Mucosa of descending colon (tissue), 3 donors: ENCODE results near the gene FANCC. TPM values are rescaled to one million over a fixed set of nuclear protein-coding genes. Genes with fewer than 3 reads are reported as not detected.

Source experiments
- ATAC-seq: fragments of 200-7000 bp; cut with Tn5 transposase; one replicate; pipeline ENCODE4 v1.9.1; 2020; ENCODE audit warnings: mild to moderate bottlenecking, moderate library complexity
- DNase-seq, 3 donors: peaks; one replicate each; pipeline ENCODE4 v3.0.0-alpha.2; 2020
- H3K36me3 ChIP-seq: fragments of 200-600 bp; one replicate; pipeline ENCODE4 v1.8.0; 2021; ENCODE audit warnings: low read depth, mild to moderate bottlenecking
- H3K4me1 ChIP-seq: fragments of 200-600 bp; one replicate; pipeline ENCODE4 v1.8.0; 2021; ENCODE audit warnings: low read depth, mild to moderate bottlenecking
- H3K4me3 ChIP-seq: fragments of 200-600 bp; one replicate; pipeline ENCODE4 v1.8.0; 2021; ENCODE audit warnings: mild to moderate bottlenecking
- H3K9me3 ChIP-seq: fragments of 200-600 bp; one replicate; pipeline ENCODE4 v1.8.0; 2021; ENCODE audit warnings: mild to moderate bottlenecking
- intact Hi-C, 2 donors: fragments of 100-400 bp; cut with DNase I in 1 of 2; cut with micrococcal nuclease in 1 of 2; formaldehyde crosslinking; loops; one replicate each; pipeline versions ENCODE4 v1.11.0 to v1.11.1; 2022; cut with DNase I, micrococcal nuclease
- total RNA-seq, 3 donors: library from RNA; stranded (reverse); fragmentation: NEBNext Ultra II Directional in 2 of 3; extraction: Animal tissue kit (Norgen Biotek cat#: 25700) in 2 of 3; gene quantifications; one replicate each; pipeline versions ENCODE4 v1.2.1 to v1.2.4, GENCODE V29; 2021 to 2023
- TF ChIP-seq, protein P1 (sequence below): fragments of 200-600 bp; IDR thresholded peaks from one replicate; pipeline ENCODE4 v1.8.0; 2022; ENCODE audit warnings: antibody characterized with exemption, mild to moderate bottlenecking
- donor health status: DM: no; HTN: no; CAD: no; lungs with moderate emphysema.
- donor health status: DM: no; HTN: no; CAD: no.
- donor health status: DM: no; HTN: yes; CAD: no.

Gene FANCC
- total RNA-seq, 3 donors from 2014 or later: 10.7 to 18.0 (median 14.2) TPM

DNA sequence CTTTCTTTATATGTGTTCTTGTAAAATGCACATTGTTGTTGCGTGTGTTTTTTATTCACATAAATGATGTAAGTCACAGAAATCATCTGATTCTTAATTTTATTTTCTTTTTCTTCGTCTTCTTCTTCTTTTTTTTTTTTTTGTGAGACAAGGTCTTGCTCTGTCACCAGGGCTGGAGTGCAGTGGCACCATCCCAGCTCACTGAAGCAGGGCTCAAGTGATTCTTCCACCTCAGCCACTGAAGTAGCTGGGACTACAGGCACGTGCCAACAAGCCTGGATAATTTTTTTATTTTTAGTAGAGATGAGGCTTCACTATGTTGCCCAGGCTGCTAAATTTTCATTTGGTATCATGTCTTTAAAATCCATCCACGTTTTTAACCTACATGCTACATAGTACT, 28.5 kb upstream of the FANCC start:
- H3K4me1 ChIP-seq: peaks cover 13% of the 10 kb centered on the region
- H3K4me3 ChIP-seq: no peak overlapping the region
- H3K9me3 ChIP-seq: no peaks in the 10 kb centered on the region
- intact Hi-C loops: no loop called here
- TF ChIP-seq, protein P1, sequence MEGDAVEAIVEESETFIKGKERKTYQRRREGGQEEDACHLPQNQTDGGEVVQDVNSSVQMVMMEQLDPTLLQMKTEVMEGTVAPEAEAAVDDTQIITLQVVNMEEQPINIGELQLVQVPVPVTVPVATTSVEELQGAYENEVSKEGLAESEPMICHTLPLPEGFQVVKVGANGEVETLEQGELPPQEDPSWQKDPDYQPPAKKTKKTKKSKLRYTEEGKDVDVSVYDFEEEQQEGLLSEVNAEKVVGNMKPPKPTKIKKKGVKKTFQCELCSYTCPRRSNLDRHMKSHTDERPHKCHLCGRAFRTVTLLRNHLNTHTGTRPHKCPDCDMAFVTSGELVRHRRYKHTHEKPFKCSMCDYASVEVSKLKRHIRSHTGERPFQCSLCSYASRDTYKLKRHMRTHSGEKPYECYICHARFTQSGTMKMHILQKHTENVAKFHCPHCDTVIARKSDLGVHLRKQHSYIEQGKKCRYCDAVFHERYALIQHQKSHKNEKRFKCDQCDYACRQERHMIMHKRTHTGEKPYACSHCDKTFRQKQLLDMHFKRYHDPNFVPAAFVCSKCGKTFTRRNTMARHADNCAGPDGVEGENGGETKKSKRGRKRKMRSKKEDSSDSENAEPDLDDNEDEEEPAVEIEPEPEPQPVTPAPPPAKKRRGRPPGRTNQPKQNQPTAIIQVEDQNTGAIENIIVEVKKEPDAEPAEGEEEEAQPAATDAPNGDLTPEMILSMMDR: no peak
- ATAC-seq: no peak
- H3K36me3 ChIP-seq: no peaks in the 10 kb centered on the region
- DNase-seq: no peak

DNA sequence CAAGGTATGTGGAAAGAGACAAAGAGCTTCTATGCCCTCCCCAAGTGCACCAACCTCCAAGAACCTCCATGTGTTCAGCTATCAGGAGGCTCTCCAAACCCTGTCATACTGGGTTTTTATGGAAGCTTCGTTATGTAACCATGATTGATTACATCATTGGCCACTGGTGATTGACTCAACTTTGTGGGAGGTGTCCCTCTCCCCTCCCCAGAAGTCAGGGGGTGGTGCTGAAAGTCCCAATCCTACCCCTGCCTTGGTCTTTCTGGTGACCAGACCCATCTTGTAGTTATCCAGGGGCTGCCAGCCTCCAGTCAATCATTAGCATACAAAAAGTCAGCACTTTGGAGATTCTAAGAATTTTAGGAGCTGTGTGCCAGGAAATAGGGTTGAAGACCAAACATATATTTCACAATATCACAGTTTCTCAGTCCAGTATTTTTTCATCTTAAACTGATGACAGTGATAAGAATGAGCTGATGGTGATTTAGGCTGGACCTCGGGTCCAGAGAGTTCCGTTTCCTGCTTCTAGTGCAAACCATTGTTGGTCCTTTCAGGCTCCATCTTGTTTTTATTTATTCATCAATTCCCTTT, 27.3 kb upstream of the FANCC start:
- no peak overlapping the region for H3K4me3 ChIP-seq
- TF ChIP-seq, protein P1: no peak
- DNase-seq (no peak), ATAC-seq (no peak)
- intact Hi-C loops: no loop called here
- peaks cover 11% of the 10 kb centered on the region for H3K4me1 ChIP-seq
- no peaks in the 10 kb centered on the region for H3K9me3 ChIP-seq
- no peaks in the 10 kb centered on the region for H3K36me3 ChIP-seq

DNA sequence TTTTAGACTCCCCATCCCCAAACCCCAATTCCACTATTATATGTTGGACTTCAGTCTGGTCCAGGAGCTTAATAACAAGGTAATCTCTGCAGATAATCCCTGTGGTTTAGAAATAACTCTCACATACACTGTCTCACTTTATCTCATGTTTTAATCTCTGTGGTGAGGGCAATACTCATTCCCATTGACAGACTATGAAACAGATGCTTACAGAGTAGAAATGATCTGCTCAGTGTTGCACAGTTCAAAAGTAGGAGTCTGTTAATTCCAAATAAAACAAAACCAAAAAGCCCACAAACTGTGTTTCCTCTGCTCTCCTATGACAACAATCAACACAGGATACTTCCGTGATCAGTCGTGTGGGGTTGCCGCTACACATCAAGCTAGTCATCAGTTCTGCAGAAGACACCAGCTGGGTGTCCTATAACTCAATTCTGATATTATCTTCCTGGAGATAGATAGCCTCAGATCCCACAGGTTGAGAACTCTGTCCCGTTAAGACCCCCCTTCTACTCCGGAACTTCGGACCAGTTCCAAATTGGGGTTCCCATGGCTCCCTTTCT, 26.3 kb upstream of the FANCC start:
- Histone ChIP-seq H3K4me3 (no peak overlapping the region), H3K9me3 (no peaks in the 10 kb centered on the region), H3K36me3 (no peaks in the 10 kb centered on the region), H3K4me1 (peaks cover under 1% of the 10 kb centered on the region)
- intact Hi-C loops: no loop called here
- ATAC-seq (no peak), DNase-seq (no peak)
- TF ChIP-seq, protein P1: no peak

DNA sequence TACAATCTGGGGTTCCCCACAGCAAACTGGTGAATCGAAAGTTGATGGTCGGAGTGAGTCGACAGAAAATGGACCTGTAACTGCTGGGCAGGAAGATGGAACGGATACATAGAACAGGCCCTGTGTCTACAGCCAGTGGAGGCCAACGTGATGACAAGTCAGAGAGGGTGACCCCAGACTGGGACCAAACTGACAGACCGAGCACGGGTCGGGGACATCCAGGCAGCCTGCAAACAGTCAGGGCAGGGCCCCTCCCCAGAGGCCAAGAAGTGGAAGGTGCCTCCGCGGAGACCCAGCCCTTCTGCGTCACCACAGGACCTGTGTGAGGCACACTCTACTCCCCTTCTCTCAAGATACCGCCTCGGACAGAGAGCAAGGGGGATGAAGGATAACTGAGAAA, 25.1 kb upstream of the FANCC start:
- intact Hi-C loops: no loop called here
- Histone ChIP-seq H3K9me3 (no peaks in the 10 kb centered on the region), H3K4me3 (no peak overlapping the region), H3K36me3 (no peaks in the 10 kb centered on the region), H3K4me1 (no peaks in the 10 kb centered on the region)
- ATAC-seq (no peak), DNase-seq (no peak)
- TF ChIP-seq, protein P1: no peak

DNA sequence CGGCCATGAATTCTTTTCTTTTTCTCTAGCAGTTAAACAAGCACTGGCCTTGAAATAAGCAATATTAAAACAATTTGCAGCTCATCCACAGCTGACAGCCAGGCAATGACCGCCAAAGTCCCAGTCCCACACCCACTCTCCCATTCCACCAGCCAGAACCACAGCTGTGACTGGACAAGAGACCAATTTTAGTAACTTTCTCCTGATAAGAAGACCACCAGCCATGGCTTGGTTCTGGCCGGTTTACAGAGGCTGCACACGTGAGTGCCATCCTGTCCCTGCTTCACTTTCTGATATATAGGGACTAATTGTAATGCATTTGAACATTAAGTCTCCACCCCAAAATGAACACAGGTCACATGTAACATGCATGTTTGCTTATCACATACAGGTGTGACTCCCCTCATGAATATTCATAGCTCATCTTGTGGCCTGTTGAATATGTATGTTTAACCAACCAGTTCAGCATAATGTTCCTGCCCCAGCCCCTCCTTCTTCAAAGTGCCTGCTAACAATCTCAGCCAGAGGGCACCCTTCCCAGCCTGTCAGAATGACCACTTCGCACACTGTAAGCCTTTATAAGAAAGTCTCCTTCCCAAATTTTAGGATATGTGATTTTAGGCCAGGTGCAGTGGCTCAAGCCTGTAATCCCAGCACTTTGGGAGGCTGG, 23.9 kb upstream of the FANCC start:
- peak; percentile 31 for ATAC-seq

More for the DNA sequence above, 23.9 kb upstream of the FANCC start:
- TF ChIP-seq, protein P1: no peak
- H3K4me1 ChIP-seq: no peaks in the 10 kb centered on the region
- H3K36me3 ChIP-seq: no peaks in the 10 kb centered on the region
- peak in 1 of 3 donors; percentile 28 for DNase-seq
- H3K4me3 ChIP-seq: no peak overlapping the region
- H3K9me3 ChIP-seq: no peaks in the 10 kb centered on the region
- intact Hi-C loops: no loop called here
